ENCODE results near the gene ODF4. TPM values are rescaled to one million over a fixed set of nuclear protein-coding genes. Genes with fewer than 3 reads are reported as not detected.
"Not testable (repeated sequence)": the region's sequence is repeated elsewhere in the genome, so short reads cannot be mapped to it uniquely, and the experiment has no call there.

ODF4 gene
- total RNA-seq, 1 experiment from 2014 or later = not detected

GRCh38 chr17:8320990-8321389 lies 18.6 kb upstream of the ODF4 start:
- DNase-seq (ENCODE audit: low read depth, low spot score) = peak; percentile 59
- in situ Hi-C loops (cut with HindIII; ENCODE audit: low pct_unique_long_range_greater_than_20kb, low sequenced_read_pairs) = no loop called here

GRCh38 chr17:8322061-8322460 lies 17.6 kb upstream of the ODF4 start:
- no peak for DNase-seq (ENCODE audit: low read depth, low spot score)
- in situ Hi-C loops (cut with HindIII; ENCODE audit: low pct_unique_long_range_greater_than_20kb, low sequenced_read_pairs) = no loop called here

GRCh38 chr17:8324132-8324531 lies 15.5 kb upstream of the ODF4 start:
- DNase-seq (ENCODE audit: low read depth, low spot score) = no peak
- in situ Hi-C loops (cut with HindIII; ENCODE audit: low pct_unique_long_range_greater_than_20kb, low sequenced_read_pairs) = no loop called here

DNA sequence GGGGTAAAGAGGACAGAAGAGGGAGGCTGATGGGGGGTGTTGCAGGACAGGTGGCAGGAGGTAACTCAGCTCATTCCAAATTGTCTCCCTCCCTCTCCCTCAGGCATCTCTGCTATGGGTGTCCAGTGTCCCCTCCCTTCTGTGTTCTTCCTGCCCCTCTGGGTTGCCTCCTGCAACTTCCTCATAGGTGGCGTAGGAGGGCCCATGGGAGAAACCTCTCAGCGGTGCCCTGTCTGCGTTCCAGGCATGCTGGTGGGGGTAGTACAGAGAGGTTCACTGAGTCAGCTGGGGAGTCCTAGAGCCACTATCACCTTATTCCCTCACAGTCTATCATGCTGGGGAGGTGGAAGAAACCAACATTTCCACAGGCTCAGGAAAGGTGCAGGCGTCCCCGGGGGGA lies 14.7 kb upstream of the ODF4 start:
- in situ Hi-C loops (cut with HindIII; ENCODE audit: low pct_unique_long_range_greater_than_20kb, low sequenced_read_pairs) = no loop called here
- DNase-seq (ENCODE audit: low read depth, low spot score) = no peak

GRCh38 chr17:8326511-8327302 lies 12.9 kb upstream of the ODF4 start:
- in situ Hi-C loops (cut with HindIII; ENCODE audit: low pct_unique_long_range_greater_than_20kb, low sequenced_read_pairs) = no loop called here
- DNase-seq (ENCODE audit: low read depth, low spot score) = no peak

- in situ Hi-C loops (cut with HindIII; ENCODE audit: low pct_unique_long_range_greater_than_20kb, low sequenced_read_pairs) = no loop called here
- DNase-seq (ENCODE audit: low read depth, low spot score) = no peak
Observed at GRCh38 chr17:8327303-8327649, 12.4 kb upstream of the ODF4 start.

DNA sequence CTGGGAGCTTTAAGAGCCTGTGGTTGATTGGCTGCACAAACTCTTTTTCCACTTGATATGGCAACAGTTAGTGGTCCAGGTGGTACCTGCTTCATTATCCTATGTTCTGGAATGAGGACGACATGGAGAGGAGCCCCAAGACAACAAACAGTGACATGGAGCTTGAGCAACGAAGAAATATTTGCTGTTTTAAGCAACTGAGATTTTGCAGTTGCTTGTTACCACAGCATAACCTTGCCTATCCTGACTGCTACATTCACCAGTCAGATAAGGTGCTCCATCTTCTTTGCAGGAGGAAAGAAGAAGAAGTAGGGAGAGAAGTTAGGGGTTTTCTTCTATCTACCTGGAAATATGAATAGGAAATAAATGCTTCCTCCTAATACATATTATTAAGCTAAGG lies 7.5 kb upstream of the ODF4 start:
- DNase-seq (ENCODE audit: low read depth, low spot score) = no peak
- in situ Hi-C loops (cut with HindIII; ENCODE audit: low pct_unique_long_range_greater_than_20kb, low sequenced_read_pairs) = no loop called here

- no peak for DNase-seq (ENCODE audit: low read depth, low spot score)
- in situ Hi-C loops (cut with HindIII; ENCODE audit: low pct_unique_long_range_greater_than_20kb, low sequenced_read_pairs) = no loop called here
Observed at GRCh38 chr17:8332688-8333087, 7.0 kb upstream of the ODF4 start.

- in situ Hi-C loops (cut with HindIII; ENCODE audit: low pct_unique_long_range_greater_than_20kb, low sequenced_read_pairs) = no loop called here
- DNase-seq (ENCODE audit: low read depth, low spot score) = no peak
Observed at GRCh38 chr17:8333281-8333680, 6.4 kb upstream of the ODF4 start.

- in situ Hi-C loops (cut with HindIII; ENCODE audit: low pct_unique_long_range_greater_than_20kb, low sequenced_read_pairs) = no loop called here
- DNase-seq (ENCODE audit: low read depth, low spot score) = no peak
Observed at GRCh38 chr17:8337802-8338752, 1.6 kb upstream of the ODF4 start.

GRCh38 chr17:8338753-8339140 lies 893 bp upstream of the ODF4 start:
- DNase-seq (ENCODE audit: low read depth, low spot score) = no peak

DNA sequence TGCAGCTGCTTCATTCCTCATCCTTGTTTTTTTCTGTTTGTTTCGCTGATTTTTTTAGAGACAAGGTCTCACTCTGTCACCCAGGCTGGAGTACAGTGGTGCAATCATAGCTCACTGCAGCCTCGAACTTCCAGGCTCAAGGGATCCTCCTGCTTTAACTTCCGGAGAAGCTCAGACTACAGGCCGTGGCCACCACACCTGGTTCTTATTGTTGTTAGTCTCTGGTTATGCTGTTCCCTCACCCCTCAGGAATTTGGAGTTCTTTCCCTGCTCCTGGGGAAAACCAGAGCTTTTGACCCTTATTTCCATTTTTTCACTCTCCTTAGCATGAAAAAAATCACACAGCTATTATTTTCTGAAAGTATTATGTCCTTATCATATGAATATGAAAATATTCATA lies 1.8 kb downstream of the ODF4 start:
- in situ Hi-C loops (cut with HindIII; ENCODE audit: low pct_unique_long_range_greater_than_20kb, low sequenced_read_pairs) = no loop called here
- DNase-seq (ENCODE audit: low read depth, low spot score) = no peak

More at GRCh38 chr17:8338753-8339140, 893 bp upstream of the ODF4 start:
- in situ Hi-C loops (cut with HindIII; ENCODE audit: low pct_unique_long_range_greater_than_20kb, low sequenced_read_pairs) = no loop called here

- DNase-seq (ENCODE audit: low read depth, low spot score) = no peak
- in situ Hi-C loops (cut with HindIII; ENCODE audit: low pct_unique_long_range_greater_than_20kb, low sequenced_read_pairs) = no loop called here
Observed at GRCh38 chr17:8345052-8345690, 5.5 kb downstream of the ODF4 start.

- DNase-seq (ENCODE audit: low read depth, low spot score) = no peak
- in situ Hi-C loops (cut with HindIII; ENCODE audit: low pct_unique_long_range_greater_than_20kb, low sequenced_read_pairs) = no loop called here
Observed at GRCh38 chr17:8345951-8346665, 6.5 kb downstream of the ODF4 start.

DNA sequence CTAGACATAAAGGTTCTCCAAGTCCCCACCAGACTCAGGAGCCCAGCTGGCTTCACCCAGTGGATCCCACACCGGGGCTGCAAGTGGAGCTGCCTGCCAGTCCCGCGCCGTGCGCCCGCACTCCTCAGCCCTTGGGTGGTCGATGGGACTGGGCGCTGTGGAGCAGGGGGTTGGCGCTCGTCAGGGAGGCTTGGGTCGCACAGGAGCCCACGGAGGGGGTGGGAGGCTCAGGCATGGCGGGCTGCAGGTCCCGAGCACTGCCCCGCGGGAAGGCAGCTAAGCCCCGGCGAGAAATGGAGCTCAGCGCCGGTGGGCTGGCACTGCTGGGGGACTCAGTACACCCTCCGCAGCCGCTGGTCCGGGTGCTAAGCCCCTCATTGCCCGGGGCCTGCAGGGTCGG lies 7.4 kb downstream of the ODF4 start:
- DNase-seq (ENCODE audit: low read depth, low spot score); in situ Hi-C loops (cut with HindIII; ENCODE audit: low pct_unique_long_range_greater_than_20kb, low sequenced_read_pairs): not testable (repeated sequence)

GRCh38 chr17:8350339-8350738 lies 10.7 kb downstream of the ODF4 start:
- in situ Hi-C loops (cut with HindIII; ENCODE audit: low pct_unique_long_range_greater_than_20kb, low sequenced_read_pairs) = no loop called here
- no peak for DNase-seq (ENCODE audit: low read depth, low spot score)

- no peak for DNase-seq (ENCODE audit: low read depth, low spot score)
- in situ Hi-C loops (cut with HindIII; ENCODE audit: low pct_unique_long_range_greater_than_20kb, low sequenced_read_pairs) = no loop called here
Observed at GRCh38 chr17:8353736-8354135, 14.1 kb downstream of the ODF4 start.

- DNase-seq (ENCODE audit: low read depth, low spot score) = no peak
- in situ Hi-C loops (cut with HindIII; ENCODE audit: low pct_unique_long_range_greater_than_20kb, low sequenced_read_pairs) = no loop called here
Observed at GRCh38 chr17:8354236-8354635, 14.6 kb downstream of the ODF4 start.
